Panc1 (cell line): ENCODE data around the gene BRD9. TPM values are rescaled to one million over a fixed set of nuclear protein-coding genes. Genes with fewer than 3 reads are reported as not detected.
A peak's percentile ranks its signal among the peaks of the same experiment; 100 is the strongest.
"Not testable (repeated sequence)": the region's sequence is repeated elsewhere in the genome, so short reads cannot be mapped to it uniquely, and the experiment has no call there.

Experiments used
- ATAC-seq: fragments of 200-7000 bp; cut with Tn5 transposase; 2 replicates; pipeline ENCODE4 v1.9.1; 2020; ENCODE audit warnings: mild to moderate bottlenecking, moderate library complexity
- BruUV-seq: library from RNA; stranded (reverse); fragments of 400-500 nt; replicated peaks from 2 replicates; lab custom pipeline; 2021; lab: Mats Ljungman, UMichigan
- CTCF ChIA-PET: fragments of 300-600 bp; sonication (Branson Sonifier 250); formaldehyde crosslinking; loops from one replicate; lab custom pipeline; 2022; ENCODE audit warnings: antibody characterized with exemption; lab: Charles Lee
- POLR2A ChIA-PET: fragments of 300-600 bp; sonication (Branson Sonifier 250); formaldehyde crosslinking; loops from one replicate; lab custom pipeline; 2022; ENCODE audit warnings: antibody characterized with exemption; lab: Charles Lee
- DNase-seq: peaks from one replicate; pipeline ENCODE4 v3.0.0-alpha.2; 2010; ENCODE audit warnings: low read depth, low spot score
- H3K27ac ChIP-seq: 2 replicates; pipeline ENCODE4 v1.5.1; 2011; ENCODE audit warnings: mild to moderate bottlenecking, low read length, inconsistent platforms
- H3K27me3 ChIP-seq: fragments of 200-500 bp; sonication (Bioruptor generic); 2 replicates; pipeline ENCODE4 v1.6.0; 2014; ENCODE audit warnings: low read length, inconsistent platforms; ENCODE audit not compliant: control insufficient read depth, insufficient read depth
- H3K36me3 ChIP-seq: fragments of 200-500 bp; sonication (Bioruptor generic); 2 replicates; pipeline ENCODE4 v1.5.1; 2014; ENCODE audit warnings: inconsistent platforms, mild to moderate bottlenecking, low read length, moderate library complexity; ENCODE audit not compliant: control insufficient read depth, insufficient read depth
- H3K4me1 ChIP-seq: 2 replicates; pipeline ENCODE4 v1.5.1; 2011; ENCODE audit warnings: inconsistent platforms, mild to moderate bottlenecking, low read length, moderate library complexity; ENCODE audit not compliant: control insufficient read depth, insufficient read depth
- H3K4me3 ChIP-seq, 2 experiments: 2 replicates each; pipeline ENCODE4 v1.5.1; 2011 to 2012; ENCODE audit warnings: low read depth in 2 of 2, low read length in 2 of 2, mild to moderate bottlenecking in 2 of 2, inconsistent platforms in 1 of 2, moderate library complexity in 1 of 2
- H3K9me3 ChIP-seq: fragments of 200-500 bp; sonication (Bioruptor generic); 2 replicates; pipeline ENCODE4 v1.5.1; 2014; ENCODE audit warnings: low read depth, mild to moderate bottlenecking, inconsistent platforms, low read length, moderate library complexity; ENCODE audit not compliant: control insufficient read depth, insufficient read depth
- POLR2AphosphoS5 ChIP-seq: IDR thresholded peaks from 2 replicates; pipeline ENCODE4 v1.6.1; 2012; ENCODE audit warnings: mild to moderate bottlenecking, low read depth, low read length, moderate library complexity
- SIN3A ChIP-seq: IDR thresholded peaks from 2 replicates; pipeline ENCODE4 v1.6.1; 2012; ENCODE audit warnings: low read depth, mild to moderate bottlenecking, low read length, moderate library complexity, borderline replicate concordance; ENCODE audit not compliant: insufficient read depth
- TCF7L2 ChIP-seq: IDR thresholded peaks from 2 replicates; pipeline ENCODE4 v1.6.1; 2011; ENCODE audit warnings: mild to moderate bottlenecking, low read depth, low read length, inconsistent platforms
- in situ Hi-C: cut with HindIII; loops from 2 replicates; pipeline ENCODE4 v1.10.0; 2016; ENCODE audit warnings: low sequenced_read_pairs, low pct_unique_long_range_greater_than_20kb
- intact Hi-C: fragments of 100-400 bp; cut with micrococcal nuclease; formaldehyde crosslinking; loops from one replicate; pipeline ENCODE4 v1.10.0; 2022; ENCODE audit not compliant: unreplicated experiment
- total RNA-seq: library from RNA; stranded (reverse); gene quantifications from one replicate; pipeline ENCODE4 v1.2.1, GENCODE V29; 2021; ENCODE audit not compliant: unreplicated experiment
- TF ChIP-seq, protein P1 (sequence below): fragments of 450-650 bp; IDR thresholded peaks from 2 replicates; pipeline ENCODE4 v1.5.1; 2017; ENCODE audit warnings: mild to moderate bottlenecking
- TF ChIP-seq, protein P2 (sequence below), 2 experiments: IDR thresholded peaks; 2 replicates each; pipeline ENCODE4 v1.6.1; 2011 to 2012; ENCODE audit warnings: low read depth in 2 of 2, control low read depth in 1 of 2, low read length in 1 of 2, mild to moderate bottlenecking in 1 of 2, moderate library complexity in 1 of 2; ENCODE audit not compliant: insufficient read depth in 1 of 2

Gene BRD9
- total RNA-seq, 1 experiment from 2014 or later = 64.3 TPM

DNA sequence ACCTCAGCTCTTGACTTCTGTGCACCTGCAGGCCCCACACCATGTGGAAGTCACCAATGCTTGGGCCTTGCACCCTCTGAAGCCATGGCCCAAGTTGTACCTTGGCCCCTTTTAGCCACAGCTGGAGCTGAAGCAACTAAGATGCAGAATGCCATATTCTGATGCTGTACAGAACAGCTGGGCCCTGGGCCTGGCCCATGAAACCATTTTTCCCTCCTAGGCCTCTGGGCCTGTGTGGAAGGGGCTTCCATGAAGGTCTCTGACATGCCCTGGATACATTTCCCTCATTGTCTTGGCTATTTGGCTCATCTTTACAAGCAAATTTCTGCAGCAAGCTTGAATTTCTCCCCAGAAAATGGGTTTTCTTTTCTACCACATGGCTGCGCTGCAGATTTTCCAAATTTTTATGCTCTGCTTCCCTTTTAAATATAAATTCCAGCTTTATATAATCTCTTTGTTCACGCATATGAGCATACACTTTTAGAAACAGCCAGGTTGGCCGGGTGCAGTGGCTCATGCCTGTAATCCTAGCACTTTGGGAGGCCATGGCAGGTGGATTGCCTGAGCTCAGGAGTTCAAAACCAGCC is 41.9 kb upstream of the BRD9 start:
- intact Hi-C loops, H3K4me3 ChIP-seq, H3K36me3 ChIP-seq, H3K4me1 ChIP-seq, ATAC-seq, DNase-seq, BruUV-seq, H3K27ac ChIP-seq, H3K27me3 ChIP-seq, H3K9me3 ChIP-seq, in situ Hi-C loops: not testable (repeated sequence)
- ChIA-PET POLR2A (interaction anchor here (0.6 to 0.7 kb wide), 3 partner anchors 56 to 215 kb away, joined by 3 to 15 read pairs (median 4); no protein-coding TSS in a partner anchor), CTCF (interaction anchor here (0.5 to 1.2 kb wide), 8 partner anchors 75 to 545 kb away, joined by 3 to 9 read pairs (median 5); no protein-coding TSS in a partner anchor)
- TF ChIP-seq, protein P1, sequence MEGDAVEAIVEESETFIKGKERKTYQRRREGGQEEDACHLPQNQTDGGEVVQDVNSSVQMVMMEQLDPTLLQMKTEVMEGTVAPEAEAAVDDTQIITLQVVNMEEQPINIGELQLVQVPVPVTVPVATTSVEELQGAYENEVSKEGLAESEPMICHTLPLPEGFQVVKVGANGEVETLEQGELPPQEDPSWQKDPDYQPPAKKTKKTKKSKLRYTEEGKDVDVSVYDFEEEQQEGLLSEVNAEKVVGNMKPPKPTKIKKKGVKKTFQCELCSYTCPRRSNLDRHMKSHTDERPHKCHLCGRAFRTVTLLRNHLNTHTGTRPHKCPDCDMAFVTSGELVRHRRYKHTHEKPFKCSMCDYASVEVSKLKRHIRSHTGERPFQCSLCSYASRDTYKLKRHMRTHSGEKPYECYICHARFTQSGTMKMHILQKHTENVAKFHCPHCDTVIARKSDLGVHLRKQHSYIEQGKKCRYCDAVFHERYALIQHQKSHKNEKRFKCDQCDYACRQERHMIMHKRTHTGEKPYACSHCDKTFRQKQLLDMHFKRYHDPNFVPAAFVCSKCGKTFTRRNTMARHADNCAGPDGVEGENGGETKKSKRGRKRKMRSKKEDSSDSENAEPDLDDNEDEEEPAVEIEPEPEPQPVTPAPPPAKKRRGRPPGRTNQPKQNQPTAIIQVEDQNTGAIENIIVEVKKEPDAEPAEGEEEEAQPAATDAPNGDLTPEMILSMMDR = peak; percentile 56

DNA sequence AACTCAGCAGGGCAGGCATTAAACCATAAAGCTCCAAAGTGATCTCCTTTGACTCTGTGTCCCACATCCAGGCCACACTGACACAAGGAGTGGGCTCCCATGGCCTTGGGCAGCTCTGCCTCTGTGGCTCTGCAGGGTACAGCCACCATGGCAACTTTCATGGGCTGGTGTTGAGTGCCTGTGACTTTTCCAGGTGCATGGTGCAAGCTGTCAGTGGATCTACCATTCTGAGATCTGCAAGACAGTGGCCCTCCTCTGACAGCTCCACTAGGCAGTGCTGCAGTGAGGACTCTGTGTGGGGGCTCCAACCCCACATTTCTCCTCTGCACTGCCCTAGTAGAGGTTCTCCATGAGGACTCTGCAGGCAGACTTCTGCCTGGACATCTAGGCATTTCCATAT is 41.4 kb upstream of the BRD9 start:
- BruUV-seq, POLR2A ChIA-PET, H3K4me3 ChIP-seq, ATAC-seq, H3K4me1 ChIP-seq, H3K9me3 ChIP-seq, H3K27me3 ChIP-seq, H3K36me3 ChIP-seq, in situ Hi-C loops, H3K27ac ChIP-seq, intact Hi-C loops, DNase-seq: not testable (repeated sequence)
- CTCF ChIA-PET = interaction anchor here (0.5 to 1.2 kb wide), 3 partner anchors 76 to 546 kb away, joined by 6 to 9 read pairs (median 8); no protein-coding TSS in a partner anchor

DNA sequence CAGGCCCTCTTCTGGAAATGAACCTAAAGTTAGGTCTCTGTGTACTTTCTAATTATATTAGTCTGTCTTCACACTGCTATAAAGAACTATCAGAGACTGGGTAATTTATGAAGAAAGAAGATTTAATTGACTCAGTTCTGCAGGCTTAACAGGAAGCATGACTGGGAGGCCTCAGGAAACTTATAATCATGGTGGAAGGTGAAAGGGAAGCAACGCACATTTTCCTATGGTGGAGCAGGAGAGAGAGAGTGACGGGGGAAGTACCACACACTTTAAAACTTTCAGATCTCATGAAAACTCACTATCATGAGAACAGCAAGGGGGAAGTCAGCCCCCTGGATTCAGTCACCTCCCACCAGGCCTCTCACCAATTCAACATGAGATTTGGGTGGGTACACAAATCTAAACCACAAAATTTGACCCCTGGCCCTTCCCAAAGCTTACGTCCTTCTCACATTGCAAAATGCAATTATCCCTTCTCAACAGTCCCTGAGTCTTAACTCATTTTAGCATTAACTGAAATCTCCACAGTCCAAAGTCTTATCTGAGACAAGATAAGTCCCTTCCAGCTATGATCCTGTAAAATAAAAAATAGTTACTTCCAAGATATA is 40.8 kb upstream of the BRD9 start:
- TF ChIP-seq, protein P2, sequence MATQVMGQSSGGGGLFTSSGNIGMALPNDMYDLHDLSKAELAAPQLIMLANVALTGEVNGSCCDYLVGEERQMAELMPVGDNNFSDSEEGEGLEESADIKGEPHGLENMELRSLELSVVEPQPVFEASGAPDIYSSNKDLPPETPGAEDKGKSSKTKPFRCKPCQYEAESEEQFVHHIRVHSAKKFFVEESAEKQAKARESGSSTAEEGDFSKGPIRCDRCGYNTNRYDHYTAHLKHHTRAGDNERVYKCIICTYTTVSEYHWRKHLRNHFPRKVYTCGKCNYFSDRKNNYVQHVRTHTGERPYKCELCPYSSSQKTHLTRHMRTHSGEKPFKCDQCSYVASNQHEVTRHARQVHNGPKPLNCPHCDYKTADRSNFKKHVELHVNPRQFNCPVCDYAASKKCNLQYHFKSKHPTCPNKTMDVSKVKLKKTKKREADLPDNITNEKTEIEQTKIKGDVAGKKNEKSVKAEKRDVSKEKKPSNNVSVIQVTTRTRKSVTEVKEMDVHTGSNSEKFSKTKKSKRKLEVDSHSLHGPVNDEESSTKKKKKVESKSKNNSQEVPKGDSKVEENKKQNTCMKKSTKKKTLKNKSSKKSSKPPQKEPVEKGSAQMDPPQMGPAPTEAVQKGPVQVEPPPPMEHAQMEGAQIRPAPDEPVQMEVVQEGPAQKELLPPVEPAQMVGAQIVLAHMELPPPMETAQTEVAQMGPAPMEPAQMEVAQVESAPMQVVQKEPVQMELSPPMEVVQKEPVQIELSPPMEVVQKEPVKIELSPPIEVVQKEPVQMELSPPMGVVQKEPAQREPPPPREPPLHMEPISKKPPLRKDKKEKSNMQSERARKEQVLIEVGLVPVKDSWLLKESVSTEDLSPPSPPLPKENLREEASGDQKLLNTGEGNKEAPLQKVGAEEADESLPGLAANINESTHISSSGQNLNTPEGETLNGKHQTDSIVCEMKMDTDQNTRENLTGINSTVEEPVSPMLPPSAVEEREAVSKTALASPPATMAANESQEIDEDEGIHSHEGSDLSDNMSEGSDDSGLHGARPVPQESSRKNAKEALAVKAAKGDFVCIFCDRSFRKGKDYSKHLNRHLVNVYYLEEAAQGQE (IDR thresholded peaks at IDR 0.05; ENCODE audit: insufficient read depth in 1 of 2, low read depth in 2 of 2, low read length in 1 of 2) = no peak
- TF ChIP-seq, protein P1 = no peak
- no peak for TF ChIP-seq TCF7L2
- TF ChIP-seq SIN3A = no peak
- TF ChIP-seq POLR2AphosphoS5 = no peak
- Histone ChIP-seq H3K9me3 (no peaks in the 10 kb centered on the region), H3K4me1 (no peaks in the 10 kb centered on the region), H3K27ac (no peak overlapping the region), H3K27me3 (no peaks in the 10 kb centered on the region), H3K4me3 (no peak overlapping the region), H3K36me3 (no peaks in the 10 kb centered on the region)
- ATAC-seq (no peak), DNase-seq (no peak)
- BruUV-seq = no TSS peak
- ChIA-PET POLR2A (no interaction called here), CTCF (no interaction called here)
- in situ Hi-C loops (no loop called here), intact Hi-C loops (no loop called here)
